HFF-Myc (cell line): Measurements from ENCODE around the gene PLG.
"Not testable (repeated sequence)": the region's sequence is repeated elsewhere in the genome, so short reads cannot be mapped to it uniquely, and the experiment has no call there.

Experiments
- DNase-seq: peaks from one replicate; pipeline ENCODE4 v3.0.0-alpha.2; 2011; ENCODE audit warnings: low read depth; ENCODE audit errors: extremely low read depth
- H3K4me3 ChIP-seq: replicated peaks from 2 replicates; pipeline ENCODE4 v1.5.1; 2011; ENCODE audit warnings: low read depth, mild to moderate bottlenecking, control low read depth, low read length
- TF ChIP-seq, protein P1 (sequence below): IDR thresholded peaks from 2 replicates; pipeline ENCODE4 v1.5.1; 2012; ENCODE audit warnings: mild to moderate bottlenecking, low read depth, low read length, control low read depth; ENCODE audit errors: missing control alignments

PLG gene

DNA sequence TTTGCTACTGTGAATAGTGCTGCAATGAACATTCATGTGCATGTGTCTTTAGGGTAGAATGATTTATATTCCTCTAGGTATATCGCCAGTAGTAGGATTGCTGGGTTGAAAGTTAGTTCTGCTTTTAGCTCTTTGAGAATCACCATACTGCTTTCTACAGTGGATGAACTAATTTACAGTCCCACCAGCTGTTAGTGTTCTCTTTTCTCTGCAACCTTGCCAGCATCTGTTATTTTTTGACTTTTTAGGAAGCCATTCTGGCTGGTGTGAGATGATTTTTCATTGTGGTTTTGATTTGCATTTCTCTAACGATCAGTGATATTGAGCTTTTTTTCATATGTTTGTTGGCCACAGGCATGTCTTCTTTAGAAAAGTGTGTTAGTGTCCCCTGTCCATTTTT, 40.0 kb downstream of the PLG start:
- DNase-seq: no peak
- TF ChIP-seq, protein P1, sequence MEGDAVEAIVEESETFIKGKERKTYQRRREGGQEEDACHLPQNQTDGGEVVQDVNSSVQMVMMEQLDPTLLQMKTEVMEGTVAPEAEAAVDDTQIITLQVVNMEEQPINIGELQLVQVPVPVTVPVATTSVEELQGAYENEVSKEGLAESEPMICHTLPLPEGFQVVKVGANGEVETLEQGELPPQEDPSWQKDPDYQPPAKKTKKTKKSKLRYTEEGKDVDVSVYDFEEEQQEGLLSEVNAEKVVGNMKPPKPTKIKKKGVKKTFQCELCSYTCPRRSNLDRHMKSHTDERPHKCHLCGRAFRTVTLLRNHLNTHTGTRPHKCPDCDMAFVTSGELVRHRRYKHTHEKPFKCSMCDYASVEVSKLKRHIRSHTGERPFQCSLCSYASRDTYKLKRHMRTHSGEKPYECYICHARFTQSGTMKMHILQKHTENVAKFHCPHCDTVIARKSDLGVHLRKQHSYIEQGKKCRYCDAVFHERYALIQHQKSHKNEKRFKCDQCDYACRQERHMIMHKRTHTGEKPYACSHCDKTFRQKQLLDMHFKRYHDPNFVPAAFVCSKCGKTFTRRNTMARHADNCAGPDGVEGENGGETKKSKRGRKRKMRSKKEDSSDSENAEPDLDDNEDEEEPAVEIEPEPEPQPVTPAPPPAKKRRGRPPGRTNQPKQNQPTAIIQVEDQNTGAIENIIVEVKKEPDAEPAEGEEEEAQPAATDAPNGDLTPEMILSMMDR: no peak
- no peak overlapping the region for H3K4me3 ChIP-seq

DNA sequence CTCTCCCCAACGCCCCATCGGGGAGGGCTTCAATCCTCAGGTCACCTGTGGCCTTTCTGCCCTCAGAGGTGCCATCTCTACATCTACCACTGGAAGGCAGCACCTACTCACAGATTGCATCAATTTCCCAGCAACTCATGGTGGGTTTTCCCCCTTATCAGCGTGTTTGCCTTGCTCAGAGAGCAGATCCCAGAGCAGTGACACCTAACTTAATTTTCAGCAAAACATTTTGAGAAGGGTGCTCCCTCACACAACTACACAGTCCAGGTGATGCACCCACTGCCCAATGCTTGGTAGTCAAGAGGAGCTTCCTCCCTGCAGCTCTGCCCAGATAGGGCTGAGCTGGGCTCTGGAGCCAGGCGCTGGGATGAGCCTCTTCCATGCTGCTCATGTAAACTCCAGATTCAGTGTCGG, 48.2 kb downstream of the PLG start:
- TF ChIP-seq, protein P1: peak; percentile 16
- DNase-seq: no peak
- H3K4me3 ChIP-seq: no peak overlapping the region

DNA sequence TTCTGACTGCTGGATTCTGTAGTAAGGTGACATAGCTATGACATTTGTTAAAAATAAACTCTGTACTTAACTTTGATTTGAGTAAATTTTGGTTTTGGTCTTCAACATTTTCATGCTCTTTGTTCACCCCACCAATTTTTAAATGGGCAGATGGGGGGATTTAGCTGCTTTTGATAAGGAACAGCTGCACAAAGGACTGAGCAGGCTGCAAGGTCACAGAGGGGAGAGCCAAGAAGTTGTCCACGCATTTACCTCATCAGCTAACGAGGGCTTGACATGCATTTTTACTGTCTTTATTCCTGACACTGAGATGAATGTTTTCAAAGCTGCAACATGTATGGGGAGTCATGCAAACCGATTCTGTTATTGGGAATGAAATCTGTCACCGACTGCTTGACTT, 51.2 kb downstream of the PLG start:
- H3K4me3 ChIP-seq, DNase-seq: not testable (repeated sequence)

DNA sequence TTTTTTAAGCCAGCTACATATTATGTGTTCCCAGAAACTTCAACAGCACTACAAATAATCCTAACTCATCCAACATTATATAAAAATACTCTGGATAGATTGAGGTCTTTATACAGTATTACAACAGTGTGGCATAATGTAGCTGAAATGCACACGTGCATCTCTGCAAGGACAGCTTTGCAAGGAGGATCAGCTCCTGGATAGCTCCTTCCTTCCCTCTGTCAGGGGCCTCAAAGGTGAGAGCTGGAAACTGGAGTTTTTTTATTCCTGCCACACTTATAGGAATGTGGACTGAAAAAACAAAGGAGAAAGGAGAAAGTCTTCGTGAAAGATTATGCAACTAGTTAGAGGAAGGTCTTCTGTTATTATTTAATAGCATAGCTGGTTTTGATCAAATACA, 53.1 kb downstream of the PLG start:
- H3K4me3 ChIP-seq: no peak overlapping the region
- no peak for DNase-seq
- TF ChIP-seq, protein P1: no peak

DNA sequence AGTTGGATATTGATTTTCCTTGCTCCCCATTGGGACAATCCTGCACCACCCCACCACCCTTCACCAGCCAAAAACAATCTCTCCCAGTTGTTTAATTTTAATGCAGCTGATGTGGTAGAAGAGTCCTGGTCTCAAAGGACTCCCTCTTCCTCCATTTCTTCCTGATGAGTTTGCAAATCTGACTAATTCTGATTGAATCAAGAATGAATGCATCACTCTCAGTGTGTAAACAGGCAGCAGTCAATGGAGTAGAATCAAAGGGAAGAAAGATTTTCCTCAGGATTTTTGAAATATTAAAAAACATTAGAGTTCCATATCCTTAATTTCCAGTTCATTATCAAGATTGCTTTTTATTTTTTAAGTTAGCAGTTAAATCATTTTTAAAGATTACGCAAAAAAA, 54.0 kb downstream of the PLG start:
- no peak for DNase-seq
- no peak overlapping the region for H3K4me3 ChIP-seq
- TF ChIP-seq, protein P1: no peak

DNA sequence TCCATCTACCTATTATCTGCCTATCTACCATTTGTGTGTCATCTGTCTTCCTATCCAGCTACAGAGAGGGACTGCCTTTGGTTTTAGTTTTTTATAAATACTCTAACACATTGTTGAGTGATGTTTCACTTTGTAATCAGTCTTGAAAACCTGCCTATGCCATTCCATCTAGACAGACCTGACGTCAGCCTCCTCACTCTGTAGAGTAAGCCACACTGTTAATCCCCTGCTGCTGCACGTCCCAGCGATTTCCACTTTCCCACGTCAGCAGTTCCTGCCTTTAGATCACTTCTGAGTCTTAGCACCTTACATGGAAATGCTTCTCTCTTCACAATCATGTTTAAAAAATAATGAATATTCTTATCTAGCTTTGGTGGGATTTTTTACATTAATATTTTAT, 54.8 kb downstream of the PLG start:
- no peak for DNase-seq
- no peak overlapping the region for H3K4me3 ChIP-seq
- TF ChIP-seq, protein P1: no peak

DNA sequence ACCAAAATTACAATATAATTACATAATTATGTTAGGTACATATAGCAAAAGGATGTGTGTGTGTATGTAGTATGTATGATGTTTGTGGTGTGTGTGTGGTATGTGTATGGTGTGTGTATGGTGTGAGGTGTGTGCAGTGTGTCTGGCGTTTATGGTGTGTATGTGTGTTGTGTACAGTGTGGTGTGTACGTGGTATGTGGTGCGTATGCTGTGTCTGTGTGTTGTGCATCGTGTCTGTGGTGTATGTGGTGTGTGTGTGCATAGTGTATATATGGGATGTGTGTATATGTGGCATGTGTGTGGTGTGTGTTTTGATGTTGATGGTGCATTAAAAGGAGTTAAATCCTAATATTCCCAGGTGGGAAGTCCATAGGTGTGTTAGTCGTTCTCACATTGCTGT, 62.8 kb downstream of the PLG start:
- TF ChIP-seq, protein P1: no peak
- H3K4me3 ChIP-seq: no peak overlapping the region
- DNase-seq: no peak
